Adrenal gland (tissue), 5 donors: ENCODE data around the gene IPPK.

Source experiments
- POLR2A ChIP-seq, 2 donors: fragments of 450-650 bp; IDR thresholded peaks; one replicate each; pipeline ENCODE4 v1.6.1; 2017; ENCODE audit warnings: antibody characterized with exemption in 2 of 2, mild to moderate bottlenecking in 2 of 2, moderate library complexity in 1 of 2
- TF ChIP-seq, protein P1 (sequence below), 6 experiments: fragments of 450-650 bp in 4 of 6; fragments of 200-600 bp in 2 of 6; sonication (generic) in 1 of 6; IDR thresholded peaks; 1 replicate in 5 of 6; 2 replicates in 1 of 6; pipeline versions ENCODE4 v1.5.1 to v1.8.0; 2016 to 2021; ENCODE audit warnings: antibody characterized with exemption in 6 of 6, mild to moderate bottlenecking in 2 of 6, moderate library complexity in 1 of 6
- donor health status: DM: no; HTN: no; CAD: no.

DNA sequence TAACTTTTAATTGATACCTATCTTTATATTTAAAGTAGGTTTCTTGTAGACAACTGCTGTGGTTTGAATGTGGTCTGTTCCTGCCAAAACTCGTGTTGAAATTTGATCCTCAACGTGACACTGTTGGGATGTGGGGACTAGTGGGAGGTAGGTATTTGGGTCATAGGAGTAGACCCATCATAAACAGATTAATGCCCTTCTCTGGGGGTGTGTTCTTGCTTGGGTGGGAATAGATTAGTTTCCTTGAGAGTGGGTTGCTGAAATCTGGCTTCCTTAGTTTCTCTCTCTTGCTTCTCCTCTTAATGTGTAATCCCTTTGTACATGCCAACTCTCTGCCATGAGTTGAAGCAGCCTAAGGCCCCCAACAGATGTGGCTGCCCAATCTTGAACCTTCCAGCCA lies 34.6 kb upstream of the IPPK start:
- TF ChIP-seq, protein P1, sequence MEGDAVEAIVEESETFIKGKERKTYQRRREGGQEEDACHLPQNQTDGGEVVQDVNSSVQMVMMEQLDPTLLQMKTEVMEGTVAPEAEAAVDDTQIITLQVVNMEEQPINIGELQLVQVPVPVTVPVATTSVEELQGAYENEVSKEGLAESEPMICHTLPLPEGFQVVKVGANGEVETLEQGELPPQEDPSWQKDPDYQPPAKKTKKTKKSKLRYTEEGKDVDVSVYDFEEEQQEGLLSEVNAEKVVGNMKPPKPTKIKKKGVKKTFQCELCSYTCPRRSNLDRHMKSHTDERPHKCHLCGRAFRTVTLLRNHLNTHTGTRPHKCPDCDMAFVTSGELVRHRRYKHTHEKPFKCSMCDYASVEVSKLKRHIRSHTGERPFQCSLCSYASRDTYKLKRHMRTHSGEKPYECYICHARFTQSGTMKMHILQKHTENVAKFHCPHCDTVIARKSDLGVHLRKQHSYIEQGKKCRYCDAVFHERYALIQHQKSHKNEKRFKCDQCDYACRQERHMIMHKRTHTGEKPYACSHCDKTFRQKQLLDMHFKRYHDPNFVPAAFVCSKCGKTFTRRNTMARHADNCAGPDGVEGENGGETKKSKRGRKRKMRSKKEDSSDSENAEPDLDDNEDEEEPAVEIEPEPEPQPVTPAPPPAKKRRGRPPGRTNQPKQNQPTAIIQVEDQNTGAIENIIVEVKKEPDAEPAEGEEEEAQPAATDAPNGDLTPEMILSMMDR (IDR thresholded peaks at IDR 0.05) = no peak
- no peak for TF ChIP-seq POLR2A (IDR thresholded peaks at IDR 0.05)
